K562 (cell line): ENCODE results near the gene COA5. TPM values are rescaled to one million over a fixed set of nuclear protein-coding genes. Genes with fewer than 3 reads are reported as not detected.

Experiments
- MTA3 ChIP-seq: fragments of 450-650 bp; formaldehyde crosslinking; IDR thresholded peaks from 2 replicates; pipeline ENCODE4 v1.6.1; 2017; ENCODE audit warnings: mild to moderate bottlenecking, borderline replicate concordance
- NCOR1 ChIP-seq: fragments of 450-650 bp; IDR thresholded peaks from 2 replicates; pipeline ENCODE4 v1.6.1; 2016; ENCODE audit warnings: mild to moderate bottlenecking, moderate library complexity
- SMC3 ChIP-seq: conservative IDR thresholded peaks from 2 replicates; pipeline ENCODE4 v1.6.1; 2011; ENCODE audit warnings: low read depth, low read length, improper control_type of control experiment; ENCODE audit not compliant: insufficient read depth
- TFE3 ChIP-seq: fragments of 450-650 bp; formaldehyde crosslinking; IDR thresholded peaks from 2 replicates; pipeline ENCODE4 v1.4.0; 2020; ENCODE audit warnings: mild to moderate bottlenecking, mixed read lengths
- ZNF311 ChIP-seq: fragments of 250-450 bp; sonication (Bioruptor Pico); IDR thresholded peaks from 2 replicates; pipeline ENCODE4 v1.4.0; 2020; ENCODE audit warnings: mild to moderate bottlenecking, moderate library complexity
- ZNF586 ChIP-seq: fragments of 450-650 bp; formaldehyde crosslinking; conservative IDR thresholded peaks from 2 replicates; pipeline ENCODE4 v1.4.0; 2020; ENCODE audit warnings: mild to moderate bottlenecking, moderate library complexity
- ZNF668 ChIP-seq: fragments of 250-450 bp; sonication (Bioruptor Pico); IDR thresholded peaks from 2 replicates; pipeline ENCODE4 v1.8.0; 2022; ENCODE audit warnings: mild to moderate bottlenecking, inconsistent platforms
- polyA plus RNA-seq, 8 experiments: library from polyadenylated mRNA; depleted of rRNA in 4 of 8; stranded (reverse) in 5 of 8; unstranded in 3 of 8; fragments of >200 nt; fragmentation: Nextera tagmentation in 2 of 8; fragmentation: Illumina TruSeq in 1 of 8; extraction: Ambion mirVana in 2 of 8; extraction: Trizol in 1 of 8; gene quantifications; 2 replicates each; pipeline versions ENCODE4 v1.2.1 to v1.2.3, GENCODE V29; 2011 to 2014; ENCODE audit warnings: inconsistent platforms in 1 of 8, missing spikeins in 1 of 8
- total RNA-seq, 7 experiments: library from RNA; depleted of rRNA in 6 of 7; stranded (reverse); fragments of >200 nt in 6 of 7; fragmentation: Illumina TruSeq in 2 of 7; extraction: Trizol in 2 of 7; gene quantifications; 2 replicates each; pipeline versions ENCODE4 v1.2.1 to v1.2.3, GENCODE V29; 2011 to 2021; ENCODE audit warnings: low replicate concordance in 1 of 7
- TF ChIP-seq, protein P1 (sequence below), 3 experiments: IDR thresholded peaks in 2 of 3; conservative IDR thresholded peaks in 1 of 3; 2 replicates each; pipeline ENCODE4 v1.5.1; 2011 to 2012; ENCODE audit warnings: low read length in 3 of 3, mild to moderate bottlenecking in 3 of 3, control low read depth in 2 of 3, improper control_type of control experiment in 1 of 3, inconsistent platforms in 1 of 3, low read depth in 1 of 3, mixed read lengths in 1 of 3, moderate library complexity in 1 of 3; ENCODE audit not compliant: insufficient read depth in 2 of 3
- TF ChIP-seq, protein P2 (sequence below), 2 experiments: fragments of 450-650 bp; formaldehyde crosslinking in 1 of 2; IDR thresholded peaks; 2 replicates each; pipeline versions ENCODE4 v1.4.0 to v1.6.1; 2014 to 2020; ENCODE audit warnings: mild to moderate bottlenecking in 2 of 2, borderline replicate concordance in 1 of 2, low read depth in 1 of 2

COA5 gene
- total and polyA plus RNA-seq, 9 of the 15 experiments (the other 6 are each of a cell fraction or from before 2014, with no cell fraction given): 17.9 to 77.6 (median 33.4) TPM

GRCh38 chr2:98569197-98569793 is 39.0 kb downstream of the COA5 start (continued):
- TF ChIP-seq, protein P1, sequence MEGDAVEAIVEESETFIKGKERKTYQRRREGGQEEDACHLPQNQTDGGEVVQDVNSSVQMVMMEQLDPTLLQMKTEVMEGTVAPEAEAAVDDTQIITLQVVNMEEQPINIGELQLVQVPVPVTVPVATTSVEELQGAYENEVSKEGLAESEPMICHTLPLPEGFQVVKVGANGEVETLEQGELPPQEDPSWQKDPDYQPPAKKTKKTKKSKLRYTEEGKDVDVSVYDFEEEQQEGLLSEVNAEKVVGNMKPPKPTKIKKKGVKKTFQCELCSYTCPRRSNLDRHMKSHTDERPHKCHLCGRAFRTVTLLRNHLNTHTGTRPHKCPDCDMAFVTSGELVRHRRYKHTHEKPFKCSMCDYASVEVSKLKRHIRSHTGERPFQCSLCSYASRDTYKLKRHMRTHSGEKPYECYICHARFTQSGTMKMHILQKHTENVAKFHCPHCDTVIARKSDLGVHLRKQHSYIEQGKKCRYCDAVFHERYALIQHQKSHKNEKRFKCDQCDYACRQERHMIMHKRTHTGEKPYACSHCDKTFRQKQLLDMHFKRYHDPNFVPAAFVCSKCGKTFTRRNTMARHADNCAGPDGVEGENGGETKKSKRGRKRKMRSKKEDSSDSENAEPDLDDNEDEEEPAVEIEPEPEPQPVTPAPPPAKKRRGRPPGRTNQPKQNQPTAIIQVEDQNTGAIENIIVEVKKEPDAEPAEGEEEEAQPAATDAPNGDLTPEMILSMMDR (IDR thresholded peaks at IDR 0.05 in 2 of 3, conservative IDR thresholded peaks at IDR 0.05 in 1 of 3; ENCODE audit: insufficient read depth in 2 of 3, low read depth in 1 of 3, low read length in 3 of 3): peak; percentile 84 to 96 (median 95)
- TF ChIP-seq NCOR1 (no peak), ZNF586 (CRISPR knock-in tag) (no peak), MTA3 (no peak), SMC3 (peak; percentile 66), ZNF668 (CRISPR knock-in tag) (no peak), TFE3 (no peak), ZNF311 (CRISPR knock-in tag) (no peak)
- TF ChIP-seq, protein P2, sequence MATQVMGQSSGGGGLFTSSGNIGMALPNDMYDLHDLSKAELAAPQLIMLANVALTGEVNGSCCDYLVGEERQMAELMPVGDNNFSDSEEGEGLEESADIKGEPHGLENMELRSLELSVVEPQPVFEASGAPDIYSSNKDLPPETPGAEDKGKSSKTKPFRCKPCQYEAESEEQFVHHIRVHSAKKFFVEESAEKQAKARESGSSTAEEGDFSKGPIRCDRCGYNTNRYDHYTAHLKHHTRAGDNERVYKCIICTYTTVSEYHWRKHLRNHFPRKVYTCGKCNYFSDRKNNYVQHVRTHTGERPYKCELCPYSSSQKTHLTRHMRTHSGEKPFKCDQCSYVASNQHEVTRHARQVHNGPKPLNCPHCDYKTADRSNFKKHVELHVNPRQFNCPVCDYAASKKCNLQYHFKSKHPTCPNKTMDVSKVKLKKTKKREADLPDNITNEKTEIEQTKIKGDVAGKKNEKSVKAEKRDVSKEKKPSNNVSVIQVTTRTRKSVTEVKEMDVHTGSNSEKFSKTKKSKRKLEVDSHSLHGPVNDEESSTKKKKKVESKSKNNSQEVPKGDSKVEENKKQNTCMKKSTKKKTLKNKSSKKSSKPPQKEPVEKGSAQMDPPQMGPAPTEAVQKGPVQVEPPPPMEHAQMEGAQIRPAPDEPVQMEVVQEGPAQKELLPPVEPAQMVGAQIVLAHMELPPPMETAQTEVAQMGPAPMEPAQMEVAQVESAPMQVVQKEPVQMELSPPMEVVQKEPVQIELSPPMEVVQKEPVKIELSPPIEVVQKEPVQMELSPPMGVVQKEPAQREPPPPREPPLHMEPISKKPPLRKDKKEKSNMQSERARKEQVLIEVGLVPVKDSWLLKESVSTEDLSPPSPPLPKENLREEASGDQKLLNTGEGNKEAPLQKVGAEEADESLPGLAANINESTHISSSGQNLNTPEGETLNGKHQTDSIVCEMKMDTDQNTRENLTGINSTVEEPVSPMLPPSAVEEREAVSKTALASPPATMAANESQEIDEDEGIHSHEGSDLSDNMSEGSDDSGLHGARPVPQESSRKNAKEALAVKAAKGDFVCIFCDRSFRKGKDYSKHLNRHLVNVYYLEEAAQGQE (IDR thresholded peaks at IDR 0.05; ENCODE audit: borderline replicate concordance): peak; percentile 36; the same call in 1 of the 2 replicates
- TF ChIP-seq, protein P2 (CRISPR knock-in tag; IDR thresholded peaks at IDR 0.05; ENCODE audit: low read depth): no peak
